Effector CD4-positive, alpha-beta T cell (primary cell): ENCODE results near the gene EGF.

Experiments
- DNase-seq: peaks from one replicate; pipeline ENCODE4 v3.0.0-alpha.2; 2020

Gene EGF

GRCh38 chr4:109966891-109967481, 54.3 kb downstream of the EGF start:
- no peak for DNase-seq

- DNase-seq: no peak
These were observed 55.3 kb downstream of the EGF start for GRCh38 chr4:109967798-109968520.

DNA sequence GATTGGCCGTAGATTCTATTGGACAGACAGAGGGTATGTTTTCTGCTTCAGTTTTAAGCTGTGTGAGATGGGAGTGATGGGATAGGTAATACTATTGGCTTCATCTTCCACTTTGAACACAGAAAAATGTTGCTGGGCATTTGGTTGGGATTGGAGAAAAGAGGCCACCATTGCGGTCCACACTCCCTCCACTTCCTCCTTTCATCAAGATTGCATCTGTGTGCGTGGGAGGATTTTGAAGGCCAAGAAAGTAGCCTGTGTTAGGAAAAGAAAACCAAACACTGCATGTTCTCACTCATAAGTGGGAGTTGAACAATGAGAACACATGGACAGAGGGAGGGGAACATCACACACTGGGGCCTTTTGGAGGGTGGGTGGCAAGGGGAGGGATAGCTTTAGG, 56.4 kb downstream of the EGF start:
- DNase-seq: no peak

DNA sequence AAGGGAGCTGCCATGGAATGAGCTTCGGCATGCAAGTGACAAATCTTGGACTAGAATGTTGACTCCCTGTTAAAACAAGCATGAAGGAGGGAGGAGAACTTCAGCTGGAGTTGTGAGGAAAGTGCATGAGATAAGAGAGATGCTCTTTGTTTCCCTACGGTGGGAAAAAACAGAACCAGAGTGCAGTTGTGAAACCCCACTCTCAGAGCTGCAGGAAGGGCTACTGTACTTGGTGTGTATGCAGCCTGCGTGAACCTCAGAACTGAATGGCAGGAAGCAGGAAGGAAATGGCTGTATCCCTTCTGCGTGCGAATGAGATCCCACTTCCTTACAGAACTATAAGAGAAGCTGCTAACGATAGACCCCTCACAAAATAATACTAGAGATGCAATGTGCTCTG, 57.2 kb downstream of the EGF start:
- no peak for DNase-seq

DNA sequence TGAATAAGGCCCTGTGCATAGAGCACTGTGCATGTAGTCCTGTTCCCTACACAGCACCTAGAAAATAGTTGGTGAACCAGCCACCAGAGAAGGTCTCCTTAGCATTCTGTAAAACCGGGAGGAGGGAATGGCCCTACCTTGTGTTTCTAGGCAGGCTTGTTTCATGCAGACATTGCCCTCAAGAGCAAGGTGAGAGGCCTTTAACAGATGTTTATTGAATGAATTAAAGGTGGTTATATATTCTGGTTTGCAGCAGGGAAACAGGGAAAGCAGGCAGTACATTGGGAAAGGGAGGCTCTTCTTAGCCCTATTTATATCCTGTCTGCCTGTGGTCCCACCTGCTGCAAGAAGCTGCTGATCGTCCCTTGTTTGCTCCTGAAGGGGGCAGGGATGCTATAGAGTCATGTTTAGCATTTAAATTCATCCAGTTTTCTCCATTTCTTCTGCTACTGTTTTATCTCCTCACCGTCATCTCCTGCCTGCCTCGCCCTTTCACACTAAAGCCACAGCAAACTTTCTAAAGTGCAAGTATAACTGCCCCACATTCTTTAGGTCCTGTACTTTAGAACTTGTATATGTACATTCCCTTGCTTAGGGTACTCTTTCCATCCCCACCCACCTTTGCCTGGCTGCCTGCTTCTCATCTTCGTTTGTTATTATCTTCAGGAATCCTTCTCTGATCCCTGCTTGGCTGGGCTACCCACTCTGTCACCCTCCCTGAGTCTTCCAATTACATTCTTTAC, 60.3 kb downstream of the EGF start:
- no peak for DNase-seq

DNA sequence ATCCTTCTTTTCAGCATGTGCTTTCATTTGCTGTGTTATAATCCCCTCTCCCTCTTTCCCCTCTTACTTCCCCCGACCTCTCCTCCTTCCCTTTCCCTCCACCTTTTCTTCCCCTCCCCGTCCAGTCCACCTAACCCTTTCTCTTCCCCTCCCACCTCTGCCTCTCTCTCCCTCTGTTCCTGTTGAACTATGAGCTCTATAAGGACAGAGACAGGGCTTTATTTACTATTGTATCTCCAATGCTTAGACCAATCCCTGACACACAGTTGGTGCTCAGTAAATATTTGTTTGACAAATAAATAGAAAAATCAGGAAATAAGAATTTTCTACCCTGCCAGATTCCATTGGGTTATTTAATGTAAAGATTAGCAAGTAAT, 60.8 kb downstream of the EGF start:
- no peak for DNase-seq

DNA sequence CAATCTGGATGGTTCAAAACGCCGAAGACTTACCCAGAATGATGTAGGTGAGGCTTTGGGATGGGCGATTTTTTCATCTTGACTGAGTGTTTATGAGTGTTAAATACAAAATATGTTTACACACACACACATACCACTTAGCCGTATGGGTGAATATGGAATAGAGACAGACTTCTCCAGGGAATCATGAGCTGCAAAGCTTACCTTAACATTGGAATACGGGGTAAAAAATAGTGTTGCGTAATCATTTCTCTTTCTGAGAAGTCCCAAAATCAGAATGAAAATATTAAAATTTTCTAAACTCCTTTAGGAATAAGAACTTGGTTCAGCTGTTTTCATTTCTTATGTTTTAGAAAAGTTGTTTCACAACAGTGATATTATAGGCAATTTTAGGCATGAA, 63.5 kb downstream of the EGF start:
- no peak for DNase-seq

DNA sequence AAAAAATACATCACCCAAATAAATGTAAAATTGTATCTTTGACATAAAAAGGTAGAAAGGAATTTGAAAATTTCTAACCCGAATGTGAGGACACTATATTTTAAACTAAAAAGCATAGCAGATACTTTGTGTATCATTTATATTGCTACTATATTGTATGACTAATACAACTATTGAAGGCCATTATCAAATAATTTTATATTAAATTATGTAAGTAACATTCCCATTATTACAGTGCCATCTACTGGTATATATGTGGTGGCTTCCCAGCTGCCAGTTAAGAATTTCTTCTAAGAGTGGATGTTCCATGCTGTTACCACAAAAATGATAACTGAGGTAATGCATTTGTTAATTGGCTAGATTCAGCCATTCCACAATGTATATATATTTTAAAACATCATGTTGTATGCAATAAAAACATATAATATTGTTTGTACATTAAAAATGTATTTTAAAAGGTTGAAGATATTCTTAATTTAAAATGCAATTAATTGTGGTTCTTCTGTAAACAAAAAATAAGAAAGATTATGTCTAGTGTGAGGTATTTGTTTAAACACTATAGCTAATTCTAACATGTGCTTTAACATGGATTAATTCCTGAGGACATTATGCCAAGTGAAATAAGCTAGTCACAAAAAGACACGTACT, 65.3 kb downstream of the EGF start:
- no peak for DNase-seq

DNA sequence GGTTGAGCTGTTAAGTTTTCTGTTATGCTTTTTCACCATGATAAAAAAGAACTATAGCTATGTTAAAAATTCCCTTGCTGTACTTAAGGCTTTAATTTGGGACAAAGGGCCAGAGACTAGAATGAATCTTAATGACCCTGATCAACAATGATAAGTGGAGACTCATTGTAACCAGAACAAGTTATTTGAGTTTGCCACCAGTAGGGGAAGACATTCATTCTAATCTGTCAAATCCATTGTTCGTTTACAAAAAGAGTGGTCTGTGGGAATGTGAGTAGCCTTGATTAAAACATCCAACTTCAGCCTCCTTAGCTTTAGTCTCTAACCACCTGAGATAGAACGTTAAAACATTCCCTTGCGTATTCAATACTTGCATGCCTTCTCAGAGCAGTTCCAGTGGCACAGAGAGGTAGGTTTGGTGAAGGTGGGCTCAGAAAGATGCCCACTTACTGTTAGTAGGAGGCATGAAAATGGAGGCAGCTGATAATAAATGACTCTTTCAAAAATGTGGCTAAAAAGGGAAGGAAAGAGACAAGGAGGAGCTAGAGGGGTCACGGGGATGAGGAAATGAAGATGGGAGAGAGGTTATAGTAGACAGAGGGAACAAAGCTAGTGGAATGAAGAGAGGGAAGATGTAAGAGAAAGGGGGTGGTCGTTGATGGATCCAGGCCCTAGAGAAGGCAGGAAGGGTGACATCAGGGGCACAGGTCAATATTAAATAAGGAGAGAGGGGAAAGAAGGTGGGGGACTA, 66.2 kb downstream of the EGF start:
- no peak for DNase-seq

GRCh38 chr4:109979920-109980717, 67.4 kb downstream of the EGF start:
- DNase-seq: no peak

DNA sequence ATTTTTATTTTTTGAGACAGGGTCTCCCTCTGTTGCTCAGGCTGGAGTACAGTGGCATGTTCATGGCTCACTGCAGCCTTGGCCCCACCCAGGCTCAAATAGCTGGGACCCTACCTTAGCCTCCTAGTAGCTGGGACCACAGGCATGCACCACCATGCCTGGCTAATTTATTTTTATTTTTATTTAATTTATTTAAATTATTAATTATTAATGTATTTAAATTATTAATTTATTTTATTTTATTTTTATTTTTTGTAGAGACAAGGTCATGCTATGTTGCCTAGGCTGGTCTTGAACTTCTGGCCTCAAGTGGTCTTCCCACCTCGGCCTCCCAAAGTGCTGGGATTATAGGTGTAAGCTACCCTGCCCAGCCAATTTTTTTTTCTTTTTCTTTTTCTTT, 69.3 kb downstream of the EGF start:
- no peak for DNase-seq

DNA sequence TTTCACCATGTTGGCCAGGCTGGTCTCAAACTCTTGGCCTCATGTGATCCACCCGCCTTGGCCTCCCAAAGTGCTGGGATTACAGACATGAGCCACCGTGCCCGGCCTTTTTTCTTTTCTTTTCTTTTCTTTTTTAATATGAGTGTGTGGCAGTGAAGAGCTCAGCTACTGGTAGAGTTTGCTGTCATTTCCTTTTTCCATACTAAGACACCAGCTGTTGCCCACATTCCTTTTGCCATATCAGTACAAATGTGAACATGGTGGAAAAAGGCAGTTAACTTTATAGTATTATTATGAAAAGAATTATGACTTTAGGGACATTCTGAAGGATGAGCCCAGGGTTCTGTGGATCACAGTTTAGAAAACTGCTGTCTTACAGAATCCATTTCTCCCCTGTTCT, 69.8 kb downstream of the EGF start:
- no peak for DNase-seq

GRCh38 chr4:109985993-109986974, 73.6 kb downstream of the EGF start:
- no peak for DNase-seq

GRCh38 chr4:109989044-109989443, 76.4 kb downstream of the EGF start:
- no peak for DNase-seq

DNA sequence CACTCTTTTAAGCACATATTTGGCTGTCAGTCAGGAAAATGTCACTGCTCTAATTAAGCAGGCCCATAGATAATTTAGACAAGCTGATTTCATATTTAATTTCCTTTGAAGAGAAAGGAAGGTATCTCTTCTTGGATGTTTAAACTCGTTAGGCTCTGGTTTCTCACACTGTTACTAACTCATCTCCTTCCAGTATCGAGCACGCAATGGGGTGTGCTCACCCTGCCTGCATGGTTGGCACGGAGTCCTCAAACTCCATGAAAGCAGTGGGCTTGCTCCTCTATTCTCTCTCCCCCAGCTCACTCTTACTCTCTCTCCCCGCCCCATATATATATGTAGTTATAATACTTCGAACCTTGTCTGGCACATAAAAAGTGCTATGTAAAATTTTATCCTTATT, 76.9 kb downstream of the EGF start:
- DNase-seq: no peak

- DNase-seq: no peak
These were observed 77.9 kb downstream of the EGF start for GRCh38 chr4:109990261-109991257.

DNA sequence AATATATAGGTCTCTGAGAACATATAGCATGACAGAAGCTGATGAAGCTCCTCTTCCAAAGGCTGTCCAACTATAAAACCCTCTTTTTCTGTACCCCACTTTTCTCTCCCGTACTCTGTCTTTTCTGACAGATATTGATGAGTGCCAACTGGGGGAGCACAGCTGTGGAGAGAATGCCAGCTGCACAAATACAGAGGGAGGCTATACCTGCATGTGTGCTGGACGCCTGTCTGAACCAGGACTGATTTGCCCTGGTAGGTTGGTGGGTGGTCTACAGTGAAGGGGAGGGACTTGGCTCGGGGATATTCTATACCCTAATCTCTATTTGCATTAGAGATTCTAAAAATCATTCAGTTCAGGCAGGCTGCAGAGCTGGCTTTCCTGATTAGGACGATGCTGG, 80.4 kb downstream of the EGF start:
- DNase-seq: no peak

GRCh38 chr4:109994415-109994827, 81.7 kb downstream of the EGF start:
- no peak for DNase-seq

DNA sequence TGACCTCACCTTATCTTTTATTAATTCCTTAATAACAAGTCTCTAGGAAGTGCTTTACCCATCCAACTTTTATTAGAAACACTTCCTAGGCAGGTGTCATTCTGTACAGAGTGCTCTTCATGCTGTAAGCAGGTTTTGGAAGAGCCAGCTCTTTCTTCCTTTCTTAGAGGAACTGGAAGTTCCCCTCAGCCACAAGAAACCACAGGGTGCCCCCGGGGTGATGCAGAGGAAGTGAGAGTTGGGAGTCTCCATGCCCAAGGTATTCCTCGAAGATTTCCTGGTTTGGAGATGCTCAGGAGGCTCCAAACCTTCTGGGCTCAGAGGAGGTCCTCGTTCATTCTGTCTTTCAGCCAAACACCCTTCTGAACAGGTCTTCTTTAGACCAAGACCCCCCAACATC, 83.8 kb downstream of the EGF start:
- no peak for DNase-seq
